ENCODE measurements around the gene MEIS1. TPM values are rescaled to one million over a fixed set of nuclear protein-coding genes. Genes with fewer than 3 reads are reported as not detected.

MEIS1 gene
- total RNA-seq, 1 donor from 2014 or later, result 3.4 TPM

DNA sequence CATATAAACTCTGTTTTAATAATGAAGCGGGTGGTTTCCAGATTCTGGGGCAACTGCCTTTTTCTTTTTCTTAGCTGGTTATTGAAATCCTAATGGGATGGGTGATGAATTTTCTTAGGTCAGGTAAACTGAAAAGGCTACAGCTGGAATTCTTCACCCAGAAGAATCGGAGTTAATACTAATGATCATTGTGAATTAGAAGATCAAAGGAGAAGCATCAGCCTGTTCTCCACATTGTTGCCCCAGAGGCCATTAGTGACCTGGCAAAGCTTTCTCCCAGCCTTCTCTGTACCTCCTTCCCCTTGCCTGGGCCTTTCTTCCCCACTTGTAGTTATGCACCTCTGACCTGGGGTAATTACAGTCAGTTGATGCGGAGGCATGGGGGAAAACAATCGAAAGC lies 82.8 kb downstream of the MEIS1 start:
- peaks cover 3% of the 10 kb centered on the region for H3K36me3 ChIP-seq (ENCODE audit: insufficient read depth, low read length)
- H3K9me3 ChIP-seq (ENCODE audit: insufficient read depth, low read depth, low read length), result no peaks in the 10 kb centered on the region
- H3K4me3 ChIP-seq (ENCODE audit: insufficient read depth, low read depth, low read length), result no peak overlapping the region
- FAIRE-seq (no peak), DNase-seq (ENCODE audit: low read depth) (no peak)
- no peak overlapping the region for H3K27ac ChIP-seq (ENCODE audit: low read depth, low read length)
- TF ChIP-seq, protein P1, sequence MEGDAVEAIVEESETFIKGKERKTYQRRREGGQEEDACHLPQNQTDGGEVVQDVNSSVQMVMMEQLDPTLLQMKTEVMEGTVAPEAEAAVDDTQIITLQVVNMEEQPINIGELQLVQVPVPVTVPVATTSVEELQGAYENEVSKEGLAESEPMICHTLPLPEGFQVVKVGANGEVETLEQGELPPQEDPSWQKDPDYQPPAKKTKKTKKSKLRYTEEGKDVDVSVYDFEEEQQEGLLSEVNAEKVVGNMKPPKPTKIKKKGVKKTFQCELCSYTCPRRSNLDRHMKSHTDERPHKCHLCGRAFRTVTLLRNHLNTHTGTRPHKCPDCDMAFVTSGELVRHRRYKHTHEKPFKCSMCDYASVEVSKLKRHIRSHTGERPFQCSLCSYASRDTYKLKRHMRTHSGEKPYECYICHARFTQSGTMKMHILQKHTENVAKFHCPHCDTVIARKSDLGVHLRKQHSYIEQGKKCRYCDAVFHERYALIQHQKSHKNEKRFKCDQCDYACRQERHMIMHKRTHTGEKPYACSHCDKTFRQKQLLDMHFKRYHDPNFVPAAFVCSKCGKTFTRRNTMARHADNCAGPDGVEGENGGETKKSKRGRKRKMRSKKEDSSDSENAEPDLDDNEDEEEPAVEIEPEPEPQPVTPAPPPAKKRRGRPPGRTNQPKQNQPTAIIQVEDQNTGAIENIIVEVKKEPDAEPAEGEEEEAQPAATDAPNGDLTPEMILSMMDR (IDR thresholded peaks at IDR 0.05; ENCODE audit: insufficient read depth, low read depth, low read length), result no peak
- no peak for TF ChIP-seq EZH2 (IDR thresholded peaks at IDR 0.05; ENCODE audit: insufficient read depth, low read length)
- H3K4me1 ChIP-seq (ENCODE audit: insufficient read depth, low read length), result no peaks in the 10 kb centered on the region
- H3K27ac Mint-ChIP-seq (ENCODE audit: unreplicated experiment), result no peak overlapping the region
- H3K4me3 Mint-ChIP-seq (ENCODE audit: unreplicated experiment), result no peak overlapping the region
- peaks cover 8% of the 10 kb centered on the region for H3K27me3 Mint-ChIP-seq (ENCODE audit: low read depth, unreplicated experiment)
- H3K4me1 Mint-ChIP-seq (ENCODE audit: low read depth, unreplicated experiment), result no peaks in the 10 kb centered on the region
- H3K36me3 Mint-ChIP-seq (ENCODE audit: low read depth, unreplicated experiment), result no peaks in the 10 kb centered on the region
- no peaks in the 10 kb centered on the region for H3K9me3 Mint-ChIP-seq (ENCODE audit: unreplicated experiment)
- H3K27me3 ChIP-seq (ENCODE audit: insufficient read depth, low read length), result no peaks in the 10 kb centered on the region
- H3K9ac ChIP-seq (ENCODE audit: low read length), result no peak overlapping the region
- H2AFZ ChIP-seq (ENCODE audit: low read depth, low read length), result no peak overlapping the region
- H3K79me2 ChIP-seq (ENCODE audit: insufficient read depth, low read length), result no peaks in the 10 kb centered on the region
- H3K4me2 ChIP-seq (ENCODE audit: low read length), result no peak overlapping the region
- H4K20me1 ChIP-seq (ENCODE audit: insufficient read depth, low read length), result peaks cover 20% of the 10 kb centered on the region

DNA sequence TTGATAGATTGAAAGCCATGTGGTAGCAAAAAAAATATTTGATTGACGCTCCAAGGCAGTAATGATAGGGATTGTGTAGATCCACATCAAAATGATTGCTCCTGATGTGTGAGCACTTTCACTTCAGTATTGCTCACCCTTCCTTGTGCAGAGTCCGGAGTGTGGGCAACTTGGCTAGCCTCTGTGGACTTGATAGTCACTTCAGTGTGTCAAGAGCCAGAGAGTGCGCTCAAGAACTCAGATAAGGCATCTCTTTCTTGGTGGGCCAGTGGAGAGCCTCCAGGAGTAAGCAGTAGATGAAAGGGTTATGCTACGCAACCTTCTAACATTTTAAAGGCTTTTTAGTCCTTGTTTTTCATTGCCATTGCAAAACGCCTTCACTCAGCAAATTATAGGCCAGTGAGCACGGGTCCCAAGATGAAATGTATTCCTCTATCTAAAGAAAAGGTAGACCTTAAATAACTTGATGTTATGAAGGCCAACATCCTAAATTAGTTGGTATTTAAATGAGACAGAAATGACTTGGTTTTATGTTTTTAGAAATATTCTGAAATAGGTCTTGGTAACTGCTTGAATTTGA lies 84.4 kb downstream of the MEIS1 start:
- Mint-ChIP-seq H3K36me3 (ENCODE audit: low read depth, unreplicated experiment) (no peaks in the 10 kb centered on the region), H3K4me3 (ENCODE audit: unreplicated experiment) (no peak overlapping the region), H3K27me3 (ENCODE audit: low read depth, unreplicated experiment) (peaks cover 6% of the 10 kb centered on the region), H3K4me1 (ENCODE audit: low read depth, unreplicated experiment) (no peaks in the 10 kb centered on the region), H3K9me3 (ENCODE audit: unreplicated experiment) (no peaks in the 10 kb centered on the region), H3K27ac (ENCODE audit: unreplicated experiment) (no peak overlapping the region)
- peaks cover 20% of the 10 kb centered on the region for H4K20me1 ChIP-seq (ENCODE audit: insufficient read depth, low read length)
- peaks cover 3% of the 10 kb centered on the region for H3K36me3 ChIP-seq (ENCODE audit: insufficient read depth, low read length)
- H3K79me2 ChIP-seq (ENCODE audit: insufficient read depth, low read length), result no peaks in the 10 kb centered on the region
- H3K4me3 ChIP-seq (ENCODE audit: insufficient read depth, low read depth, low read length), result no peak overlapping the region
- H3K9me3 ChIP-seq (ENCODE audit: insufficient read depth, low read depth, low read length), result no peaks in the 10 kb centered on the region
- H3K27me3 ChIP-seq (ENCODE audit: insufficient read depth, low read length), result no peaks in the 10 kb centered on the region
- no peak overlapping the region for H2AFZ ChIP-seq (ENCODE audit: low read depth, low read length)
- H3K27ac ChIP-seq (ENCODE audit: low read depth, low read length), result no peak overlapping the region
- FAIRE-seq (no peak), DNase-seq (ENCODE audit: low read depth) (no peak)
- H3K4me1 ChIP-seq (ENCODE audit: insufficient read depth, low read length), result no peaks in the 10 kb centered on the region
- H3K9ac ChIP-seq (ENCODE audit: low read length), result no peak overlapping the region
- TF ChIP-seq EZH2 (IDR thresholded peaks at IDR 0.05; ENCODE audit: insufficient read depth, low read length), result no peak
- no peak overlapping the region for H3K4me2 ChIP-seq (ENCODE audit: low read length)

- peaks cover 14% of the 10 kb centered on the region for H4K20me1 ChIP-seq (ENCODE audit: insufficient read depth, low read length)
- H3K9me3 ChIP-seq (ENCODE audit: insufficient read depth, low read depth, low read length), result no peaks in the 10 kb centered on the region
- Mint-ChIP-seq H3K4me3 (ENCODE audit: unreplicated experiment) (no peak overlapping the region), H3K36me3 (ENCODE audit: low read depth, unreplicated experiment) (no peaks in the 10 kb centered on the region), H3K27me3 (ENCODE audit: low read depth, unreplicated experiment) (peaks cover 3% of the 10 kb centered on the region), H3K4me1 (ENCODE audit: low read depth, unreplicated experiment) (no peaks in the 10 kb centered on the region), H3K27ac (ENCODE audit: unreplicated experiment) (no peak overlapping the region), H3K9me3 (ENCODE audit: unreplicated experiment) (no peaks in the 10 kb centered on the region)
- H3K4me2 ChIP-seq (ENCODE audit: low read length), result no peak overlapping the region
- no peaks in the 10 kb centered on the region for H3K79me2 ChIP-seq (ENCODE audit: insufficient read depth, low read length)
- DNase-seq (ENCODE audit: low read depth) (no peak), FAIRE-seq (no peak)
- TF ChIP-seq, protein P1 (IDR thresholded peaks at IDR 0.05; ENCODE audit: insufficient read depth, low read depth, low read length), result no peak
- no peak for TF ChIP-seq EZH2 (IDR thresholded peaks at IDR 0.05; ENCODE audit: insufficient read depth, low read length)
- H3K27me3 ChIP-seq (ENCODE audit: insufficient read depth, low read length), result no peaks in the 10 kb centered on the region
- H3K4me1 ChIP-seq (ENCODE audit: insufficient read depth, low read length), result no peaks in the 10 kb centered on the region
- H3K27ac ChIP-seq (ENCODE audit: low read depth, low read length), result no peak overlapping the region
- H3K4me3 ChIP-seq (ENCODE audit: insufficient read depth, low read depth, low read length), result no peak overlapping the region
- H3K36me3 ChIP-seq (ENCODE audit: insufficient read depth, low read length), result peaks cover 3% of the 10 kb centered on the region
- H3K9ac ChIP-seq (ENCODE audit: low read length), result no peak overlapping the region
- H2AFZ ChIP-seq (ENCODE audit: low read depth, low read length), result no peak overlapping the region
Observed at GRCh38 chr2:66521291-66521922, 86.5 kb downstream of the MEIS1 start.

Data from astrocyte (in vitro differentiated cells and primary cell).